Calu3 (cell line): ENCODE data around the gene MAP4K3. TPM values are rescaled to one million over a fixed set of nuclear protein-coding genes. Genes with fewer than 3 reads are reported as not detected.

Experiments used
- BruUV-seq: library from RNA; stranded (reverse); fragments of 400-500 nt; replicated peaks from 2 replicates; lab custom pipeline; 2021; lab: Mats Ljungman, UMichigan
- CTCF ChIA-PET: fragments of 300-600 bp; sonication (Branson Sonifier 250); formaldehyde crosslinking; loops from one replicate; lab custom pipeline; 2022; ENCODE audit warnings: antibody characterized with exemption; lab: Charles Lee
- DNase-seq: peaks from one replicate; pipeline ENCODE4 v3.0.0; 2022
- H3K27ac Mint-ChIP-seq: one replicate; pipeline ENCODE4 v1.8.0; 2022; ENCODE audit warnings: mixed read lengths; ENCODE audit not compliant: unreplicated experiment
- H3K27me3 Mint-ChIP-seq: one replicate; pipeline ENCODE4 v1.8.0; 2022; ENCODE audit warnings: mixed read lengths; ENCODE audit not compliant: unreplicated experiment
- H3K36me3 Mint-ChIP-seq: one replicate; pipeline ENCODE4 v1.8.0; 2022; ENCODE audit warnings: mild to moderate bottlenecking, moderate library complexity, mixed read lengths; ENCODE audit not compliant: insufficient read depth, unreplicated experiment
- H3K4me1 Mint-ChIP-seq: one replicate; pipeline ENCODE4 v1.8.0; 2022; ENCODE audit warnings: mild to moderate bottlenecking, low read depth, mixed read lengths; ENCODE audit not compliant: unreplicated experiment
- H3K4me3 Mint-ChIP-seq: one replicate; pipeline ENCODE4 v1.8.0; 2022; ENCODE audit warnings: mild to moderate bottlenecking, low read depth, moderate library complexity, mixed read lengths; ENCODE audit not compliant: unreplicated experiment
- H3K9me3 Mint-ChIP-seq: one replicate; pipeline ENCODE4 v1.8.0; 2022; ENCODE audit warnings: low read depth, mixed read lengths; ENCODE audit not compliant: unreplicated experiment
- CTCF ChIP-seq: fragments of 200-600 bp; IDR thresholded peaks from one replicate; pipeline ENCODE4 v1.8.0; 2022; ENCODE audit warnings: antibody characterized with exemption; ENCODE audit not compliant: unreplicated experiment
- intact Hi-C: fragments of 100-400 bp; cut with micrococcal nuclease; formaldehyde crosslinking; loops from one replicate; pipeline ENCODE4 v1.10.0; 2022; ENCODE audit not compliant: unreplicated experiment
- total RNA-seq: library from RNA; stranded (reverse); gene quantifications from 2 replicates; pipeline ENCODE4 v1.2.3, GENCODE V29; 2022

The MAP4K3 gene
- total RNA-seq, 1 experiment from 2014 or later = 30.7 TPM

- no TSS peak for BruUV-seq
These were observed 116.9 kb downstream of the MAP4K3 start for GRCh38 chr2:39320162-39320561.

GRCh38 chr2:39313575-39313974, 123.5 kb downstream of the MAP4K3 start:
- Mint-ChIP-seq H3K9me3 (no peaks in the 10 kb centered on the region), H3K36me3 (peaks cover 4% of the 10 kb centered on the region), H3K4me1 (no peaks in the 10 kb centered on the region), H3K4me3 (no peak overlapping the region), H3K27me3 (no peaks in the 10 kb centered on the region), H3K27ac (no peak overlapping the region)
- BruUV-seq = no TSS peak
- intact Hi-C loops = no loop called here
- TF ChIP-seq CTCF = no peak
- no peak for DNase-seq
- CTCF ChIA-PET = no interaction called here

More at GRCh38 chr2:39320162-39320561, 116.9 kb downstream of the MAP4K3 start:
- Mint-ChIP-seq H3K9me3 (no peaks in the 10 kb centered on the region), H3K4me3 (no peak overlapping the region), H3K36me3 (no peaks in the 10 kb centered on the region), H3K27me3 (no peaks in the 10 kb centered on the region), H3K4me1 (no peaks in the 10 kb centered on the region), H3K27ac (no peak overlapping the region)
- no peak for DNase-seq
- CTCF ChIA-PET = interaction anchor here (0.6 kb wide), 1 partner anchor 136 kb away, joined by 3 read pairs; no protein-coding TSS in a partner anchor
- intact Hi-C loops = no loop called here
- TF ChIP-seq CTCF = no peak

- CTCF ChIA-PET = no interaction called here
- no TSS peak for BruUV-seq
- Mint-ChIP-seq H3K9me3 (no peaks in the 10 kb centered on the region), H3K4me1 (no peaks in the 10 kb centered on the region), H3K4me3 (no peak overlapping the region), H3K36me3 (peaks cover 4% of the 10 kb centered on the region), H3K27me3 (no peaks in the 10 kb centered on the region), H3K27ac (no peak overlapping the region)
- intact Hi-C loops = no loop called here
- DNase-seq = no peak
- TF ChIP-seq CTCF = no peak
These were observed 125.6 kb downstream of the MAP4K3 start for GRCh38 chr2:39311469-39311868.

GRCh38 chr2:39308778-39309177, 128.3 kb downstream of the MAP4K3 start:
- Mint-ChIP-seq H3K36me3 (peaks cover 4% of the 10 kb centered on the region), H3K27me3 (no peaks in the 10 kb centered on the region), H3K4me3 (no peak overlapping the region), H3K27ac (no peak overlapping the region), H3K4me1 (no peaks in the 10 kb centered on the region), H3K9me3 (no peaks in the 10 kb centered on the region)
- no TSS peak for BruUV-seq
- TF ChIP-seq CTCF = no peak
- CTCF ChIA-PET = no interaction called here
- no peak for DNase-seq
- intact Hi-C loops = no loop called here
